H1 (cell line): ENCODE measurements around the gene ABHD6. TPM values are rescaled to one million over a fixed set of nuclear protein-coding genes. Genes with fewer than 3 reads are reported as not detected.

Source experiments
- CTCF ChIA-PET: fragments of 300-600 bp; sonication (Branson Sonifier 250); formaldehyde crosslinking; loops from one replicate; lab custom pipeline; 2021; ENCODE audit not compliant: partially characterized antibody; lab: Charles Lee
- POLR2A ChIA-PET: fragments of 300-600 bp; sonication (Branson Sonifier 250); formaldehyde crosslinking; loops from one replicate; lab custom pipeline; 2021; ENCODE audit warnings: inconsistent platforms; ENCODE audit not compliant: partially characterized antibody; lab: Charles Lee
- DNase-seq, 2 experiments: peaks; one replicate each; pipeline versions ENCODE4 v3.0.0 to v3.0.0-alpha.2; 2010 to 2022; ENCODE audit warnings: low spot score in 2 of 2, low read depth in 1 of 2, mixed read lengths in 1 of 2
- FAIRE-seq: peaks from 2 replicates; lab custom pipeline; 2011; peaks lifted over from hg19 to GRCh38; lab: Jason Lieb, UNC
- H2AFZ ChIP-seq: 2 replicates; pipeline ENCODE4 v1.8.1; 2012; ENCODE audit warnings: low read length, inconsistent platforms
- H2AK5ac ChIP-seq: 2 replicates; pipeline ENCODE4 v1.6.1; 2013; ENCODE audit warnings: low read depth, low read length
- H2BK120ac ChIP-seq: replicated peaks from 2 replicates; pipeline ENCODE3; 2013; ENCODE audit warnings: low read depth, low read length, inconsistent platforms
- H2BK12ac ChIP-seq: 2 replicates; pipeline ENCODE4 v1.6.1; 2013; ENCODE audit warnings: low read depth, low read length
- H2BK15ac ChIP-seq: 2 replicates; pipeline ENCODE4 v1.6.1; 2013; ENCODE audit warnings: low read length
- H2BK20ac ChIP-seq: 2 replicates; pipeline ENCODE4 v1.6.1; 2013; ENCODE audit warnings: low read length
- H2BK5ac ChIP-seq: 2 replicates; pipeline ENCODE4 v1.6.1; 2013; ENCODE audit warnings: low read depth, low read length
- H3K14ac ChIP-seq: 2 replicates; pipeline ENCODE4 v1.6.1; 2013; ENCODE audit warnings: inconsistent platforms; ENCODE audit not compliant: insufficient read length
- H3K18ac ChIP-seq: 2 replicates; pipeline ENCODE4 v1.6.1; 2013; ENCODE audit warnings: low read length; ENCODE audit errors: extremely low read depth
- H3K23ac ChIP-seq: 2 replicates; pipeline ENCODE4 v1.6.1; 2013; ENCODE audit warnings: inconsistent platforms; ENCODE audit not compliant: insufficient read length
- H3K23me2 ChIP-seq: 2 replicates; pipeline ENCODE4 v1.6.1; 2013; ENCODE audit warnings: low read depth, low read length
- H3K27ac ChIP-seq: 2 replicates; pipeline ENCODE4 v1.6.1; 2011; ENCODE audit warnings: low read depth, low read length, inconsistent platforms
- H3K27me3 ChIP-seq, 4 experiments: replicated peaks in 1 of 4; 1 replicate in 1 of 4; 2 replicates in 3 of 4; pipeline versions ENCODE4 v1.6.1 to v1.8.1; 2011 to 2013; ENCODE audit warnings: low read length in 3 of 4, mild to moderate bottlenecking in 3 of 4, inconsistent platforms in 2 of 4, mixed read lengths in 2 of 4, moderate library complexity in 1 of 4; ENCODE audit not compliant: control insufficient read depth in 3 of 4, insufficient read depth in 3 of 4; ENCODE audit errors: extremely low read depth in 1 of 4
- H3K36me3 ChIP-seq, 4 experiments: 2 replicates each; pipeline versions ENCODE4 v1.6.1 to v1.8.1; 2011 to 2013; ENCODE audit warnings: mild to moderate bottlenecking in 4 of 4, low read length in 3 of 4, moderate library complexity in 2 of 4, control low read depth in 1 of 4, inconsistent platforms in 1 of 4; ENCODE audit not compliant: insufficient read depth in 4 of 4, control insufficient read depth in 2 of 4
- H3K4ac ChIP-seq: replicated peaks from 2 replicates; pipeline ENCODE3; 2013; ENCODE audit warnings: low read length, low read depth, mixed read lengths, inconsistent platforms; ENCODE audit not compliant: insufficient read length
- H3K4me1 ChIP-seq, 4 experiments: replicated peaks in 1 of 4; 1 replicate in 1 of 4; 2 replicates in 3 of 4; pipeline versions ENCODE4 v1.6.1 to v1.8.1; 2011 to 2013; ENCODE audit warnings: low read length in 3 of 4, inconsistent platforms in 2 of 4, mixed read lengths in 1 of 4; ENCODE audit not compliant: insufficient read depth in 4 of 4, control insufficient read depth in 3 of 4
- H3K4me2 ChIP-seq, 2 experiments: 2 replicates each; pipeline versions ENCODE4 v1.6.1 to v1.8.1; 2011 to 2013; ENCODE audit warnings: low read depth in 2 of 2, low read length in 2 of 2, control low read depth in 1 of 2, inconsistent platforms in 1 of 2, mild to moderate bottlenecking in 1 of 2; ENCODE audit not compliant: insufficient read depth in 1 of 2
- H3K4me3 ChIP-seq, 4 experiments: fragments of 200-600, 300-600 bp in 1 of 4; sonication (generic), shearing (Covaris generic), sonication (Bioruptor Twin) in 1 of 4; 2 replicates each; pipeline versions ENCODE4 v1.5.1 to v1.8.1; 2011 to 2016; ENCODE audit warnings: low read length in 4 of 4, low read depth in 3 of 4, control low read depth in 2 of 4, inconsistent platforms in 2 of 4, mild to moderate bottlenecking in 2 of 4, mixed read lengths in 1 of 4, moderate library complexity in 1 of 4; ENCODE audit not compliant: insufficient read depth in 2 of 4; ENCODE audit errors: extremely low read depth in 1 of 4
- H3K56ac ChIP-seq: replicated peaks from 2 replicates; pipeline ENCODE3; 2013; ENCODE audit warnings: low read depth, mild to moderate bottlenecking, mixed read lengths, low read length, inconsistent platforms; ENCODE audit not compliant: insufficient read length
- H3K79me1 ChIP-seq: 2 replicates; pipeline ENCODE4 v1.6.1; 2013; ENCODE audit warnings: low read depth, low read length, control low read depth
- H3K79me2 ChIP-seq, 2 experiments: 2 replicates each; pipeline versions ENCODE4 v1.6.1 to v1.8.1; 2012 to 2013; ENCODE audit warnings: low read length in 2 of 2, mild to moderate bottlenecking in 2 of 2, inconsistent platforms in 1 of 2; ENCODE audit not compliant: insufficient read depth in 2 of 2, control insufficient read depth in 1 of 2
- H3K9ac ChIP-seq, 4 experiments: replicated peaks in 1 of 4; 1 replicate in 1 of 4; 2 replicates in 3 of 4; pipeline versions ENCODE4 v1.6.1 to v1.8.1; 2011 to 2013; ENCODE audit warnings: low read depth in 3 of 4, low read length in 3 of 4, control low read depth in 2 of 4, mild to moderate bottlenecking in 2 of 4, moderate library complexity in 2 of 4, inconsistent platforms in 1 of 4; ENCODE audit errors: extremely low read depth in 1 of 4
- H3K9me3 ChIP-seq, 2 experiments: 2 replicates each; pipeline versions ENCODE4 v1.6.1 to v1.8.1; 2012 to 2013; ENCODE audit warnings: mild to moderate bottlenecking in 2 of 2, moderate library complexity in 2 of 2, control low read depth in 1 of 2, inconsistent platforms in 1 of 2, low read depth in 1 of 2, low read length in 1 of 2, mixed read lengths in 1 of 2; ENCODE audit not compliant: insufficient read depth in 2 of 2
- H4K20me1 ChIP-seq, 2 experiments: replicated peaks in 1 of 2; 2 replicates each; pipeline versions ENCODE3 to v1.8.1; 2011 to 2013; ENCODE audit warnings: inconsistent platforms in 2 of 2, low read length in 2 of 2, mild to moderate bottlenecking in 1 of 2; ENCODE audit not compliant: insufficient read depth in 2 of 2, control insufficient read depth in 1 of 2
- H4K5ac ChIP-seq: 2 replicates; pipeline ENCODE4 v1.6.1; 2013; ENCODE audit warnings: low read length, low read depth, mixed read lengths, inconsistent platforms; ENCODE audit not compliant: insufficient read length
- H4K8ac ChIP-seq: 2 replicates; pipeline ENCODE4 v1.8.0; 2013; ENCODE audit warnings: mild to moderate bottlenecking, moderate library complexity, low read length, inconsistent platforms; ENCODE audit not compliant: insufficient read depth; ENCODE audit errors: extremely low read depth
- H4K91ac ChIP-seq: replicated peaks from 2 replicates; pipeline ENCODE3; 2013; ENCODE audit warnings: low read length, mixed read lengths, inconsistent platforms; ENCODE audit not compliant: insufficient read length
- CTCF ChIP-seq, 3 experiments: IDR thresholded peaks; 1 replicate in 2 of 3; 2 replicates in 1 of 3; pipeline versions ENCODE4 v1.5.1 to v1.6.1; 2011; ENCODE audit warnings: low read length in 3 of 3, mild to moderate bottlenecking in 3 of 3, inconsistent platforms in 2 of 3, low read depth in 1 of 3, moderate library complexity in 1 of 3; ENCODE audit not compliant: insufficient read depth in 1 of 3; ENCODE audit errors: control extremely low read depth in 1 of 3
- JUND ChIP-seq: IDR thresholded peaks from 2 replicates; pipeline ENCODE4 v1.6.1; 2011; ENCODE audit warnings: mild to moderate bottlenecking, improper control_type of control experiment, low read length
- PHF8 ChIP-seq: fragments of 200-600 bp; sonication (generic); conservative IDR thresholded peaks from 2 replicates; pipeline ENCODE4 v1.7.1; 2012; ENCODE audit warnings: low read depth, mild to moderate bottlenecking, inconsistent platforms, low read length, moderate library complexity
- RBBP5 ChIP-seq: IDR thresholded peaks from 2 replicates; pipeline ENCODE4 v1.7.1; 2012; ENCODE audit warnings: low read depth, mild to moderate bottlenecking, inconsistent platforms, low read length, moderate library complexity, borderline replicate concordance
- TBP ChIP-seq: IDR thresholded peaks from 2 replicates; pipeline ENCODE4 v1.6.1; 2011; ENCODE audit warnings: low read depth, low read length, improper control_type of control experiment
- TCF12 ChIP-seq: IDR thresholded peaks from 2 replicates; pipeline ENCODE4 v1.6.1; 2011; ENCODE audit warnings: low read depth, mild to moderate bottlenecking, low read length
- WGBS, 2 experiments: shearing (Covaris generic) in 1 of 2; methylation state at CpG; one replicate each; pipeline versions ENCODE4 v1.1.6 to v1.1.7; 2013 to 2015; ENCODE audit warnings: low lambda C conversion rate in 2 of 2, mixed read lengths in 2 of 2, inconsistent platforms in 1 of 2, low coverage in 1 of 2, missing lambda C conversion rate in 1 of 2; ENCODE audit not compliant: insufficient replicate concordance in 2 of 2, insufficient coverage in 1 of 2, insufficient read length in 1 of 2; ENCODE audit errors: extremely low coverage in 1 of 2, missing lambda C conversion rate in 1 of 2; 5-methylcytosine and 5-hydroxymethylcytosine counted together
- polyA plus RNA-seq, 7 experiments: library from polyadenylated mRNA; depleted of rRNA in 3 of 7; stranded (reverse) in 5 of 7; unstranded in 2 of 7; fragments of >200 nt in 5 of 7; fragments of 200-250 nt in 2 of 7; gene quantifications; 1 replicate in 5 of 7; 2 replicates in 1 of 7; 4 replicates in 1 of 7; pipeline versions ENCODE4 v1.2.1 to v1.2.3, GENCODE V29; 2011 to 2013; ENCODE audit warnings: missing spikeins in 2 of 7, mixed read lengths in 2 of 7
- total RNA-seq: library from RNA; stranded (reverse); fragmentation: NEBNext Ultra II Directional; extraction: Animal tissue kit (Norgen Biotek cat#: 25700); gene quantifications from 2 replicates; pipeline ENCODE4 v1.2.1, GENCODE V29; 2021

Gene ABHD6
- total and polyA plus RNA-seq, 2 of the 8 experiments (the other 6 are each of a cell fraction or from before 2014, with no cell fraction given): 5.9 to 6.6 TPM

- no peak overlapping the region for H3K9ac ChIP-seq
- no peak overlapping the region for H2AFZ ChIP-seq
- no peak overlapping the region for H3K4me3 ChIP-seq
- H3K56ac ChIP-seq: no peak overlapping the region
- no peak overlapping the region for H4K91ac ChIP-seq
- H2BK20ac ChIP-seq: no peak overlapping the region
- H3K23ac ChIP-seq: no peak overlapping the region
- WGBS, 2 experiments: 90% methylated on average over 10 of the region's 10 CpGs; no CpG with 5 or more reads in 1 of the 2 experiments
- no peaks in the 10 kb centered on the region for H3K27me3 ChIP-seq
- no peak for DNase-seq
- no peak overlapping the region for H4K5ac ChIP-seq
- H4K20me1 ChIP-seq: no peaks in the 10 kb centered on the region
- H2BK15ac ChIP-seq: no peak overlapping the region
- no peaks in the 10 kb centered on the region; the same call in 1 of the 2 replicates for H3K79me1 ChIP-seq
- H3K9me3 ChIP-seq: no peaks in the 10 kb centered on the region
- H2AK5ac ChIP-seq: no peak overlapping the region
- no peaks in the 10 kb centered on the region for H3K36me3 ChIP-seq
- POLR2A ChIA-PET: interaction anchor here (1.5 kb wide), 1 partner anchor 49 kb away, joined by 3 read pairs; no protein-coding TSS in a partner anchor
- TF ChIP-seq PHF8 (no peak), CTCF (IDR thresholded peaks at IDR 0.05; ENCODE audit: control extremely low read depth in 1 of 3, insufficient read depth in 1 of 3, low read depth in 1 of 3, low read length in 3 of 3) (no peak), RBBP5 (no peak), TBP (no peak), JUND (no peak), TCF12 (no peak)
- TF ChIP-seq, all 59 proteins: peak for 0
- Histone ChIP-seq H3K27ac (no peak overlapping the region), H3K23me2 (peaks cover 2% of the 10 kb centered on the region; the same call in 1 of the 2 replicates), H3K79me2 (no peaks in the 10 kb centered on the region), H3K4me2 (no peak overlapping the region), H3K18ac (no peak overlapping the region), H3K4ac (no peak overlapping the region), H4K8ac (no peak overlapping the region), H3K4me1 (no peaks in the 10 kb centered on the region), H2BK120ac (no peak overlapping the region), H3K14ac (no peak overlapping the region), H2BK12ac (no peak overlapping the region), H2BK5ac (no peak overlapping the region)
- CTCF ChIA-PET: interaction anchor here (0.9 to 1.7 kb wide), 3 partner anchors 18 to 71 kb away, joined by 3 to 6 read pairs (median 3); no protein-coding TSS in a partner anchor
- FAIRE-seq: no peak
Measured at GRCh38 chr3:58258392-58259055, 20.9 kb downstream of the ABHD6 start.
